GM23338 (cell line): Measurements from ENCODE around the gene SCNN1B.

ENCODE experiments used
- CTCF ChIP-seq, 2 experiments: fragments of 200-600 bp in 1 of 2; sonication (generic) in 1 of 2; conservative IDR thresholded peaks; 2 replicates each; pipeline versions ENCODE4 v1.5.1 to v1.6.1; 2016 to 2017; ENCODE audit warnings: antibody characterized with exemption in 2 of 2, low read depth in 2 of 2, mild to moderate bottlenecking in 2 of 2, moderate library complexity in 1 of 2
- EZH2 ChIP-seq: fragments of 200-600 bp; sonication (generic); IDR thresholded peaks from one replicate; pipeline ENCODE4 v1.8.0; 2017; ENCODE audit warnings: antibody characterized with exemption, mild to moderate bottlenecking, low read depth; ENCODE audit not compliant: unreplicated experiment
- EZH2phosphoT487 ChIP-seq: fragments of 200-600 bp; sonication (generic); IDR thresholded peaks from one replicate; pipeline ENCODE4 v1.8.1; 2018; ENCODE audit warnings: antibody characterized with exemption; ENCODE audit not compliant: unreplicated experiment
- POLR2AphosphoS5 ChIP-seq: IDR thresholded peaks from 2 replicates; pipeline ENCODE4 v1.6.1; 2016; ENCODE audit warnings: antibody characterized with exemption, low read depth

DNA sequence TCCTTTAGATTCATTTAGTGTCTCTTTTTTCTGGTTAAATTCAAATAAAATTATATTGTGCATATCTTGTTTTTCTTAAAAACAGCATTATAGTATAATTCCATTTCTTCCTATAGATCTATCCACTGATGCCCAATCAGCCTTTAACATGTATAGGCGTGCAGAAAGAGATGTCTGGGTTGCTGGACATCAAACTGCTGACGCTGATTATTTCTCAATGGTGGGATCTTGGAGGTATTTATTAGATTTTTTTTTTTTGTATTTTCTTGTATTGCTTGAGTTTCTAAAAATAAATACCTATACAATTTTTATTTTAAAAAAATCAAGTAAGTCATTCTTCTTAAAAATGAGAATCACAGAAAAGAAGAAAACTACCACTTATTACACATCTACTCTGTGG, 100.0 kb downstream of the SCNN1B start:
- TF ChIP-seq EZH2phosphoT487 = no peak
- TF ChIP-seq EZH2 = no peak
- no peak for TF ChIP-seq CTCF (conservative IDR thresholded peaks at IDR 0.05; ENCODE audit: low read depth in 2 of 2)
- TF ChIP-seq POLR2AphosphoS5 = no peak
